ENCODE measurements around the gene FAM163B. TPM values are rescaled to one million over a fixed set of nuclear protein-coding genes. Genes with fewer than 3 reads are reported as not detected.
A peak's percentile ranks its signal among the peaks of the same experiment; 100 is the strongest.

FAM163B gene
- total RNA-seq, 1 donor from 2014 or later = not detected

- Mint-ChIP-seq H3K36me3 (ENCODE audit: low read depth, unreplicated experiment) (peaks cover 15% of the 10 kb centered on the region), H3K27me3 (ENCODE audit: unreplicated experiment) (peaks cover 2% of the 10 kb centered on the region), H3K4me1 (ENCODE audit: unreplicated experiment) (peaks cover 17% of the 10 kb centered on the region), H3K9me3 (ENCODE audit: unreplicated experiment) (no peaks in the 10 kb centered on the region), H3K4me3 (ENCODE audit: unreplicated experiment) (no peak overlapping the region), H3K27ac (ENCODE audit: unreplicated experiment) (no peak overlapping the region)
- no peak for DNase-seq (ENCODE audit: low spot score)
- TF ChIP-seq CTCF (IDR thresholded peaks at IDR 0.05; ENCODE audit: unreplicated experiment) = no peak
Observed at GRCh38 chr9:133551446-133551845, 57.7 kb downstream of the FAM163B start.

GRCh38 chr9:133547116-133547515 lies 62.1 kb downstream of the FAM163B start:
- H3K27ac Mint-ChIP-seq (ENCODE audit: unreplicated experiment) = no peak overlapping the region
- peaks cover 15% of the 10 kb centered on the region for H3K36me3 Mint-ChIP-seq (ENCODE audit: low read depth, unreplicated experiment)
- no peak for TF ChIP-seq CTCF (IDR thresholded peaks at IDR 0.05; ENCODE audit: unreplicated experiment)
- DNase-seq (ENCODE audit: low spot score) = no peak
- peaks cover under 1% of the 10 kb centered on the region for H3K27me3 Mint-ChIP-seq (ENCODE audit: unreplicated experiment)
- H3K4me3 Mint-ChIP-seq (ENCODE audit: unreplicated experiment) = peak overlapping the region; percentile 26
- H3K9me3 Mint-ChIP-seq (ENCODE audit: unreplicated experiment) = no peaks in the 10 kb centered on the region
- peaks cover 23% of the 10 kb centered on the region for H3K4me1 Mint-ChIP-seq (ENCODE audit: unreplicated experiment)

- peaks cover 3% of the 10 kb centered on the region for H3K27me3 Mint-ChIP-seq (ENCODE audit: unreplicated experiment)
- peaks cover 25% of the 10 kb centered on the region for H3K4me1 Mint-ChIP-seq (ENCODE audit: unreplicated experiment)
Observed at GRCh38 chr9:133546287-133546680, 62.9 kb downstream of the FAM163B start.

GRCh38 chr9:133545494-133546286 lies 63.5 kb downstream of the FAM163B start:
- TF ChIP-seq CTCF (IDR thresholded peaks at IDR 0.05; ENCODE audit: unreplicated experiment) = no peak
- Mint-ChIP-seq H3K27ac (ENCODE audit: unreplicated experiment) (no peak overlapping the region), H3K9me3 (ENCODE audit: unreplicated experiment) (no peaks in the 10 kb centered on the region), H3K4me3 (ENCODE audit: unreplicated experiment) (no peak overlapping the region), H3K27me3 (ENCODE audit: unreplicated experiment) (peaks cover 3% of the 10 kb centered on the region), H3K36me3 (ENCODE audit: low read depth, unreplicated experiment) (peaks cover 15% of the 10 kb centered on the region), H3K4me1 (ENCODE audit: unreplicated experiment) (peaks cover 25% of the 10 kb centered on the region)
- no peak for DNase-seq (ENCODE audit: low spot score)

More at GRCh38 chr9:133546287-133546680, 62.9 kb downstream of the FAM163B start:
- H3K36me3 Mint-ChIP-seq (ENCODE audit: low read depth, unreplicated experiment) = peaks cover 15% of the 10 kb centered on the region
- no peak overlapping the region for H3K27ac Mint-ChIP-seq (ENCODE audit: unreplicated experiment)
- H3K4me3 Mint-ChIP-seq (ENCODE audit: unreplicated experiment) = no peak overlapping the region
- H3K9me3 Mint-ChIP-seq (ENCODE audit: unreplicated experiment) = no peaks in the 10 kb centered on the region
- no peak for TF ChIP-seq CTCF (IDR thresholded peaks at IDR 0.05; ENCODE audit: unreplicated experiment)
- no peak for DNase-seq (ENCODE audit: low spot score)

GRCh38 chr9:133543772-133544467 lies 65.3 kb downstream of the FAM163B start:
- peaks cover 40% of the 10 kb centered on the region for H3K4me1 Mint-ChIP-seq (ENCODE audit: unreplicated experiment)

More at GRCh38 chr9:133543772-133544467, 65.3 kb downstream of the FAM163B start:
- no peak for DNase-seq (ENCODE audit: low spot score)
- H3K27me3 Mint-ChIP-seq (ENCODE audit: unreplicated experiment) = peaks cover 4% of the 10 kb centered on the region
- H3K4me3 Mint-ChIP-seq (ENCODE audit: unreplicated experiment) = no peak overlapping the region
- peaks cover 15% of the 10 kb centered on the region for H3K36me3 Mint-ChIP-seq (ENCODE audit: low read depth, unreplicated experiment)
- no peak overlapping the region for H3K27ac Mint-ChIP-seq (ENCODE audit: unreplicated experiment)
- H3K9me3 Mint-ChIP-seq (ENCODE audit: unreplicated experiment) = no peaks in the 10 kb centered on the region
- TF ChIP-seq CTCF (IDR thresholded peaks at IDR 0.05; ENCODE audit: unreplicated experiment) = no peak

Measured in endothelial cell (in vitro differentiated cells).